K562 (cell line): ENCODE results near the gene DPM2. TPM values are rescaled to one million over a fixed set of nuclear protein-coding genes. Genes with fewer than 3 reads are reported as not detected.

Source experiments
- CHCHD3 ChIP-seq: fragments of 250-450 bp; sonication (Bioruptor Pico); IDR thresholded peaks from 2 replicates; pipeline ENCODE4 v2.1.2; 2022; ENCODE audit warnings: mild to moderate bottlenecking
- DMBX1 ChIP-seq: fragments of 250-450 bp; sonication (Bioruptor Pico); IDR thresholded peaks from 2 replicates; pipeline ENCODE4 v1.8.0; 2022; ENCODE audit warnings: inconsistent platforms, mild to moderate bottlenecking, moderate library complexity, borderline replicate concordance
- DPF2 ChIP-seq: fragments of 450-650 bp; IDR thresholded peaks from 2 replicates; pipeline ENCODE4 v1.6.1; 2016
- ETV5 ChIP-seq: sonication (generic); formaldehyde crosslinking; IDR thresholded peaks from 2 replicates; pipeline ENCODE4 v1.4.0; 2020; ENCODE audit warnings: low read depth, mild to moderate bottlenecking, missing genetic modification reagents
- NFIX ChIP-seq: fragments of 250-450 bp; sonication (Bioruptor Pico); IDR thresholded peaks from 2 replicates; pipeline ENCODE4 v1.4.0; 2020; ENCODE audit warnings: low read depth, mild to moderate bottlenecking, moderate library complexity
- NR1H2 ChIP-seq: sonication (generic); formaldehyde crosslinking; IDR thresholded peaks from 2 replicates; pipeline ENCODE4 v1.4.0; 2020; ENCODE audit warnings: mild to moderate bottlenecking, missing genetic modification reagents
- PHF20 ChIP-seq: fragments of 450-650 bp; IDR thresholded peaks from 2 replicates; pipeline ENCODE4 v1.6.1; 2018; ENCODE audit not compliant: partially characterized antibody
- PRPF4 ChIP-seq: fragments of 200-400 bp; formaldehyde crosslinking; IDR thresholded peaks from one replicate; pipeline ENCODE4 v1.6.1; 2017; ENCODE audit warnings: low read length, low read depth, mild to moderate bottlenecking; ENCODE audit not compliant: insufficient read depth, poor library complexity, severe bottlenecking
- RBBP5 ChIP-seq: fragments of 200-600 bp; sonication (generic); IDR thresholded peaks from 2 replicates; pipeline ENCODE4 v1.6.1; 2012; ENCODE audit warnings: borderline replicate concordance, mild to moderate bottlenecking, low read length, control low read depth, inconsistent platforms; ENCODE audit not compliant: insufficient read depth, poor library complexity, severe bottlenecking
- RBM25 ChIP-seq: fragments of 200-400 bp; formaldehyde crosslinking; IDR thresholded peaks from 2 replicates; pipeline ENCODE4 v1.6.1; 2018; ENCODE audit warnings: low read length, low read depth, moderate library complexity; ENCODE audit not compliant: severe bottlenecking
- SUPT5H ChIP-seq: fragments of 450-650 bp; IDR thresholded peaks from 2 replicates; pipeline ENCODE4 v1.6.1; 2016
- XRCC4 ChIP-seq: IDR thresholded peaks from one replicate; pipeline ENCODE4 v1.6.1; 2011; ENCODE audit not compliant: insufficient read depth, insufficient read length; ENCODE audit errors: extremely low read depth
- YY1 ChIP-seq, 3 experiments: IDR thresholded peaks; 2 replicates each; pipeline ENCODE4 v1.6.1; 2011; ENCODE audit warnings: low read length in 2 of 3, mild to moderate bottlenecking in 2 of 3, moderate library complexity in 2 of 3, borderline replicate concordance in 1 of 3, control low read depth in 1 of 3, low read depth in 1 of 3; ENCODE audit not compliant: insufficient read depth in 3 of 3, insufficient replicate concordance in 2 of 3, control insufficient read depth in 1 of 3, insufficient read length in 1 of 3; ENCODE audit errors: extremely low read depth in 1 of 3
- ZKSCAN3 ChIP-seq: fragments of 250-450 bp; sonication (Bioruptor Pico); IDR thresholded peaks from 2 replicates; pipeline ENCODE4 v1.4.0; 2020
- polyA plus RNA-seq, 8 experiments: library from polyadenylated mRNA; depleted of rRNA in 4 of 8; stranded (reverse) in 5 of 8; unstranded in 3 of 8; fragments of >200 nt; fragmentation: Nextera tagmentation in 2 of 8; fragmentation: Illumina TruSeq in 1 of 8; extraction: Ambion mirVana in 2 of 8; extraction: Trizol in 1 of 8; gene quantifications; 2 replicates each; pipeline versions ENCODE4 v1.2.1 to v1.2.3, GENCODE V29; 2011 to 2014; ENCODE audit warnings: inconsistent platforms in 1 of 8, missing spikeins in 1 of 8
- total RNA-seq, 7 experiments: library from RNA; depleted of rRNA in 6 of 7; stranded (reverse); fragments of >200 nt in 6 of 7; fragmentation: Illumina TruSeq in 2 of 7; extraction: Trizol in 2 of 7; gene quantifications; 2 replicates each; pipeline versions ENCODE4 v1.2.1 to v1.2.3, GENCODE V29; 2011 to 2021; ENCODE audit warnings: low replicate concordance in 1 of 7
- TF ChIP-seq, protein P1 (sequence below): IDR thresholded peaks from 3 replicates; pipeline ENCODE4 v1.6.1; 2011; ENCODE audit warnings: borderline replicate concordance, mild to moderate bottlenecking; ENCODE audit not compliant: insufficient read length, insufficient read depth
- TF ChIP-seq, protein P2 (sequence below), 2 experiments: fragments of 450-650 bp; conservative IDR thresholded peaks; 2 replicates each; pipeline ENCODE4 v1.6.1; 2017; ENCODE audit warnings: mild to moderate bottlenecking in 2 of 2, moderate library complexity in 2 of 2
- TF ChIP-seq, protein P3 (sequence below): fragments of 450-650 bp; IDR thresholded peaks from 2 replicates; pipeline ENCODE4 v1.6.1; 2016; ENCODE audit warnings: antibody characterized with exemption
- TF ChIP-seq, protein P4 (sequence below), 2 experiments: fragments of 150-350 bp in 1 of 2; IDR thresholded peaks; 2 replicates each; pipeline ENCODE4 v1.6.1; 2012 to 2016; ENCODE audit warnings: low read depth in 2 of 2, low read length in 2 of 2, mild to moderate bottlenecking in 1 of 2, moderate library complexity in 1 of 2

Gene DPM2
- total and polyA plus RNA-seq, 9 of the 15 experiments (the other 6 are each of a cell fraction or from before 2014, with no cell fraction given): 43.5 to 126 (median 71.1) TPM

DNA sequence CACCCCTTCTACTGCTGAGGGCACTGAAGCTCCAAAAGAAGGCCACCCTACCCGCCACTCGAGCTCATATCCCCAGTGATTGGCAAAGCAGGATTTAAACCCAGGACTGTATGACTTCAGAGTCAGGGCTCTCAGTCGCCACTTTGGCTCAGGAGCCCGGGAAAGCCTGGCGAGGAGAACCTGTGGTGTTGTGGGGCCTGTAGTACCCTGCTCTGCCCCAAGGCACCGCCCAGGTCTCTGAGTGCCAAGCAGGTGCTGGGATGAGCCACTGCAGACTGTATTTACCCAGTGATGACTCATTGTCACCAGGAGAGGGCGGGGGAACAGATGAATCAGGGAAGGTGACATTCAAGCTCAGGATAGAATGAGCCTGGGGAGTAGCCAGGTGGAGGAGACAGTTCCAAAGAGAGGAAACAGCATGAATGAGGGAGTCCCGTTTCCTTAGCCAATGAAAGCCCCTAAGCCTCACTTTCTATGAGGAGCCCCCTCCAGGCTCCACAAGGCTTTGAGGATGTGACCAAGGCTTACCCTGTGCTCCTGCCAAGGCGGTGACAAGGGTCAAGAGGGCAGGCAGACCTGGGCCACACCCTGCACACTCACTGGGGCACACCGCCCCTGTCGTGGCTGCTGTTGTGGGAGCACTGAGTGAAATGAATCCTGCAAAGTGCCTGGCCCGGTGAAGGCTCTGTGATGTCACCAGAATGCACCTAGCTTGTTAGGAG, 17.8 kb upstream of the DPM2 start (continued):
- TF ChIP-seq YY1 (IDR thresholded peaks at IDR 0.05; ENCODE audit: borderline replicate concordance in 1 of 3, control insufficient read depth in 1 of 3, extremely low read depth in 1 of 3, insufficient read depth in 3 of 3, insufficient read length in 1 of 3, insufficient replicate concordance in 2 of 3, low read depth in 1 of 3, low read length in 2 of 3) (no peak), DPF2 (peak; percentile 75), DMBX1 (no peak), PHF20 (no peak), NFIX (CRISPR knock-in tag) (no peak), SUPT5H (no peak), RBBP5 (no peak), XRCC4 (no peak), NR1H2 (CRISPR knock-in tag) (no peak), ETV5 (no peak), CHCHD3 (CRISPR knock-in tag) (no peak), PRPF4 (no peak), ZKSCAN3 (CRISPR knock-in tag) (no peak), RBM25 (no peak)
- TF ChIP-seq, protein P1, sequence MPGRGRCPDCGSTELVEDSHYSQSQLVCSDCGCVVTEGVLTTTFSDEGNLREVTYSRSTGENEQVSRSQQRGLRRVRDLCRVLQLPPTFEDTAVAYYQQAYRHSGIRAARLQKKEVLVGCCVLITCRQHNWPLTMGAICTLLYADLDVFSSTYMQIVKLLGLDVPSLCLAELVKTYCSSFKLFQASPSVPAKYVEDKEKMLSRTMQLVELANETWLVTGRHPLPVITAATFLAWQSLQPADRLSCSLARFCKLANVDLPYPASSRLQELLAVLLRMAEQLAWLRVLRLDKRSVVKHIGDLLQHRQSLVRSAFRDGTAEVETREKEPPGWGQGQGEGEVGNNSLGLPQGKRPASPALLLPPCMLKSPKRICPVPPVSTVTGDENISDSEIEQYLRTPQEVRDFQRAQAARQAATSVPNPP: no peak
- TF ChIP-seq, protein P2, sequence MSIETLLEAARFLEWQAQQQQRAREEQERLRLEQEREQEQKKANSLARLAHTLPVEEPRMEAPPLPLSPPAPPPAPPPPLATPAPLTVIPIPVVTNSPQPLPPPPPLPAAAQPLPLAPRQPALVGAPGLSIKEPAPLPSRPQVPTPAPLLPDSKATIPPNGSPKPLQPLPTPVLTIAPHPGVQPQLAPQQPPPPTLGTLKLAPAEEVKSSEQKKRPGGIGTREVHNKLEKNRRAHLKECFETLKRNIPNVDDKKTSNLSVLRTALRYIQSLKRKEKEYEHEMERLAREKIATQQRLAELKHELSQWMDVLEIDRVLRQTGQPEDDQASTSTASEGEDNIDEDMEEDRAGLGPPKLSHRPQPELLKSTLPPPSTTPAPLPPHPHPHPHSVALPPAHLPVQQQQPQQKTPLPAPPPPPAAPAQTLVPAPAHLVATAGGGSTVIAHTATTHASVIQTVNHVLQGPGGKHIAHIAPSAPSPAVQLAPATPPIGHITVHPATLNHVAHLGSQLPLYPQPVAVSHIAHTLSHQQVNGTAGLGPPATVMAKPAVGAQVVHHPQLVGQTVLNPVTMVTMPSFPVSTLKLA (conservative IDR thresholded peaks at IDR 0.05): no peak
- TF ChIP-seq, protein P3, sequence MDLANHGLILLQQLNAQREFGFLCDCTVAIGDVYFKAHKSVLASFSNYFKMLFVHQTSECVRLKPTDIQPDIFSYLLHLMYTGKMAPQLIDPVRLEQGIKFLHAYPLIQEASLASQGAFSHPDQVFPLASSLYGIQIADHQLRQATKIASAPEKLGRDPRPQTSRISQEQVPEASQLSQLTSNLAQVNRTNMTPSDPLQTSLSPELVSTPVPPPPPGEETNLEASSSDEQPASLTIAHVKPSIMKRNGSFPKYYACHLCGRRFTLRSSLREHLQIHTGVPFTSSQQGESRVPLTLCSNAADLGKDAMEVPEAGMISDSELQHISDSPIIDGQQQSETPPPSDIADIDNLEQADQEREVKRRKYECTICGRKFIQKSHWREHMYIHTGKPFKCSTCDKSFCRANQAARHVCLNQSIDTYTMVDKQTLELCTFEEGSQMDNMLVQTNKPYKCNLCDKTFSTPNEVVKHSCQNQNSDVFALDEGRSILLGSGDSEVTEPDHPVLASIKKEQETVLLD: no peak; the same call in 1 of the 2 replicates
- TF ChIP-seq, protein P4, sequence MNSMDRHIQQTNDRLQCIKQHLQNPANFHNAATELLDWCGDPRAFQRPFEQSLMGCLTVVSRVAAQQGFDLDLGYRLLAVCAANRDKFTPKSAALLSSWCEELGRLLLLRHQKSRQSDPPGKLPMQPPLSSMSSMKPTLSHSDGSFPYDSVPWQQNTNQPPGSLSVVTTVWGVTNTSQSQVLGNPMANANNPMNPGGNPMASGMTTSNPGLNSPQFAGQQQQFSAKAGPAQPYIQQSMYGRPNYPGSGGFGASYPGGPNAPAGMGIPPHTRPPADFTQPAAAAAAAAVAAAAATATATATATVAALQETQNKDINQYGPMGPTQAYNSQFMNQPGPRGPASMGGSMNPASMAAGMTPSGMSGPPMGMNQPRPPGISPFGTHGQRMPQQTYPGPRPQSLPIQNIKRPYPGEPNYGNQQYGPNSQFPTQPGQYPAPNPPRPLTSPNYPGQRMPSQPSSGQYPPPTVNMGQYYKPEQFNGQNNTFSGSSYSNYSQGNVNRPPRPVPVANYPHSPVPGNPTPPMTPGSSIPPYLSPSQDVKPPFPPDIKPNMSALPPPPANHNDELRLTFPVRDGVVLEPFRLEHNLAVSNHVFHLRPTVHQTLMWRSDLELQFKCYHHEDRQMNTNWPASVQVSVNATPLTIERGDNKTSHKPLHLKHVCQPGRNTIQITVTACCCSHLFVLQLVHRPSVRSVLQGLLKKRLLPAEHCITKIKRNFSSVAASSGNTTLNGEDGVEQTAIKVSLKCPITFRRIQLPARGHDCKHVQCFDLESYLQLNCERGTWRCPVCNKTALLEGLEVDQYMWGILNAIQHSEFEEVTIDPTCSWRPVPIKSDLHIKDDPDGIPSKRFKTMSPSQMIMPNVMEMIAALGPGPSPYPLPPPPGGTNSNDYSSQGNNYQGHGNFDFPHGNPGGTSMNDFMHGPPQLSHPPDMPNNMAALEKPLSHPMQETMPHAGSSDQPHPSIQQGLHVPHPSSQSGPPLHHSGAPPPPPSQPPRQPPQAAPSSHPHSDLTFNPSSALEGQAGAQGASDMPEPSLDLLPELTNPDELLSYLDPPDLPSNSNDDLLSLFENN (IDR thresholded peaks at IDR 0.05; ENCODE audit: low read depth in 2 of 2, low read length in 2 of 2): no peak
